Fibroblast of peridontal ligament (primary cell): ENCODE measurements around the gene IFNA8.
"Not testable (repeated sequence)": the region's sequence is repeated elsewhere in the genome, so short reads cannot be mapped to it uniquely, and the experiment has no call there.

Experiments used
- DNase-seq: peaks from one replicate; pipeline ENCODE4 v3.0.0-alpha.2; 2010; ENCODE audit errors: extremely low read depth

IFNA8 gene

DNA sequence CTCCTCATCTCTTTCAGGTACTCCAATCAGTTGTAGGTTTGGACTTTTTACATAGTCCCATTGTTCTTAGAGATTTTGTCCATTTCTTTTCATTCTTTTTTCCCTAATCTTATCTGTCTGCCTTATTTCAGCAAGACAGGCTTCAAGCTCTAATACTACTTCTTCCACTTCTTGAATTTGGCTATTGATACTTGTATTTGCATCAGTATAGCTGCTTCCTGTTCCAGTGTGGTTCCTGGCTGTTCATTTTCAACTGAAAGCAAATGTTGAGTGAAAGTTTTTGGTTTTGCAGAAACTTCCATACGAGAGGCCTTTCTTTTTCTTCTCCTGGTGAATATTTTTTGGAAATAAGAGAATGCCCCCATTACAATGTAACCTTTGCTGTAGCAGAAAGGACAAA is 19.3 kb downstream of the IFNA8 start:
- DNase-seq: no peak

GRCh38 chr9:21429191-21429590 is 20.3 kb downstream of the IFNA8 start:
- DNase-seq: no peak

DNA sequence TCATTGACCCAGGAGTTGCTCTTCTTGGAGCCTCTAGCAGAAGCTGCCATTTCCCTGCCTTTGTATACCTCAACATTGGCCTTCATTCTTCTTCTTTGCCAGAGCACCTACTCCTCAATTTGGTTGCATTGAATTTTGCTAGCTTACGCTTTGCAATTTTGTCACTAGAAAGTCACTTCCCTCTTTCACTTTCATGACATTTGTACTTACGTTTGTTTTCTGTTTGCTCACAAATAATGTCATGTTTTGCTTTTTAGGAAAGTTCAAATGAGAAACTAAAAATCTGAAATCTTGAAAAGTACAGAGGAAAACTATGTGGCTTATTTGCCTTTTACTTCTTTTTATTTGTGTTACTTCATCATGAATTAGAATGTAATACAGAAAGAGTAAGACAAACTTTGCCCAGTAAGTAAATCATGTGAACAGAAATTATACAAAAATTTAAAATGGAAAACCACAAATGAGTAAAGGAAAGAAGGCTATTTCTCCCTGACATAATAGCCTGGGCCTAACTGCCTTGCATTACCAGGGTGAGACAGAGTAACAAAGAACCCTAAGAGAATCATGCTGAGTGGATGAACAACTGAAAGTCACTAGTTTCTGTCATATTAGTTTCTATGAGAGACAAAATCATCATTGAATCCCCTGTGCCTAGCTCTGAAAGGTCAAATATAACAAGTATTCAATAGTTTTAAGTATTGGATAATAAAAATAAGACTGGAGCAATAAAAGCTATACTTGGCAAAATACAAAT is 23.9 kb downstream of the IFNA8 start:
- DNase-seq: no peak

- peak; percentile 76 for DNase-seq
Observed at GRCh38 chr9:21434202-21435014, 25.5 kb downstream of the IFNA8 start.

- not testable (repeated sequence) for DNase-seq
Observed at GRCh38 chr9:21435015-21435383, 26.1 kb downstream of the IFNA8 start.

DNA sequence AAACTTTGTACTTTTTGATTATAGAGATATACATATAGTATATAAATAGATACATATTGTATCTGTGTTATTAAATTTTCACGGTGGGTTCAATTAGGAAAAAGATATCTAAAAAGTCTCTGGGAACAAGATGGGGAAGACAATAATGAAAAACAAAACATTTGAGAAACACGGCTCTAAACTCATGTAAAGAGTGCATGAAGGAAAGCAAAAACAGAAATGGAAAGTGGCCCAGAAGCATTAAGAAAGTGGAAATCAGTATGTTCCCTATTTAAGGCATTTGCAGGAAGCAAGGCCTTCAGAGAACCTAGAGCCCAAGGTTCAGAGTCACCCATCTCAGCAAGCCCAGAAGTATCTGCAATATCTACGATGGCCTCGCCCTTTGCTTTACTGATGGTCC is 31.2 kb downstream of the IFNA8 start, which contains the start of gene IFNA1:
Gene IFNA1, plus strand, starts transcription at position 301 of the 400 bp plus-strand sequence. Its CDS starts 69 bp downstream, at position 370.
- no peak for DNase-seq

- no peak for DNase-seq
Observed at GRCh38 chr9:21443849-21444625, 35.1 kb downstream of the IFNA8 start.

- not testable (repeated sequence) for DNase-seq
Observed at GRCh38 chr9:21449312-21449711, 40.4 kb downstream of the IFNA8 start.

- DNase-seq: peak; percentile 50
Observed at GRCh38 chr9:21450733-21451394, 41.9 kb downstream of the IFNA8 start.

DNA sequence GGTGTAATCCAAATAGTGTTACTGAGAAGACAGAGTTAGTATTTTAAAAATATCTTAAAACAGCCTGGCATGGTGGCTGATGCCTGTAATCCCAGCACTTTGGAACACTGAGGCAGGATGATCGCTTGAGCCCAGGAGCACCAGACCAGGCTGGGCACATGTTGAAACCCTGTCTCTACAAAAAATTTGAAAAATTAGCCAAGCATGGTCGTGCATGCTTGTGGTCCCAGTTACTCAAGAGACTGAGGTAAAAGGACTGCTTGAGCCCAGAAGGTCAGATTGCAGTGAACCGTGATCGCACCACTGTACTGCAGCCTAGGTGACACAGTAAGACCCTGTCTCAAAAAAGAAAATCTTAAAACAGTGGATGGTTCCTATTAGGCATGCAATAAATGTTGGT is 43.8 kb downstream of the IFNA8 start:
- DNase-seq: no peak

- peak; percentile 2 for DNase-seq
Observed at GRCh38 chr9:21454149-21454548, 45.2 kb downstream of the IFNA8 start.

DNA sequence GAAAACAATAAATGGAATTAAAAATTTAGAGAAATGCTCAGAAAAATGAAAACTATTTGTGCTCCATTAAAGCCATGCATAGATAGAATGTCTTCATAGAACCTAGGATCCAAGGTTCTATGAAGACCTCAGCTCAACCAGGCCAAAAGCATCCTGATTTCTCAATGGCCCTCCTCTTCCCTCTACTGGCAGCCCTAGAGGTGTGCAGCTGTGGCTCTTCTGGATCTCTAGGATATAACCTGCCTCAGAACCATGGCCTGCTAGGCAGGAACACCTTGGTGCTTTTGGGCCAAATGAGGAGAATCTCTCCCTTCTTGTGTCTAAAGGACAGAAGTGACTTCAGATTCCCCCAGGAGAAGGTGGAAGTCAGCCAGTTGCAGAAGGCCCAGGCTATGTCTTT is 46.4 kb downstream of the IFNA8 start:
- peak; percentile 39 for DNase-seq
